ENCODE results near the gene NGEF.

NGEF gene

GRCh38 chr2:232884549-232885263, 128.3 kb downstream of the NGEF start:
- TF ChIP-seq YY1 (IDR thresholded peaks at IDR 0.05; ENCODE audit: insufficient read depth, insufficient read length) = no peak
- TF ChIP-seq ZNF274 (IDR thresholded peaks at IDR 0.05; ENCODE audit: low read depth, low read length) = no peak
- no peak for TF ChIP-seq SUZ12 (IDR thresholded peaks at IDR 0.05; ENCODE audit: extremely low read depth, insufficient read depth, insufficient read length)
- H3K9me3 ChIP-seq (ENCODE audit: insufficient read depth, low read length) = no peaks in the 10 kb centered on the region
- no peaks in the 10 kb centered on the region for H3K36me3 ChIP-seq (ENCODE audit: insufficient read depth, insufficient read length, low read length)
- DNase-seq (ENCODE audit: low read depth, low spot score) = no peak
- no peaks in the 10 kb centered on the region for H3K27me3 ChIP-seq (ENCODE audit: insufficient read depth, insufficient read length)
- H3K4me3 ChIP-seq (ENCODE audit: insufficient read length, low read depth) = no peak overlapping the region
- no peak overlapping the region for H3K9ac ChIP-seq (ENCODE audit: insufficient read length, low read depth)
- H3K4me1 ChIP-seq (ENCODE audit: insufficient read depth, insufficient read length) = peaks cover 9% of the 10 kb centered on the region

- Histone ChIP-seq H3K4me1 (ENCODE audit: insufficient read depth, insufficient read length) (peaks cover 9% of the 10 kb centered on the region), H3K36me3 (ENCODE audit: insufficient read depth, insufficient read length, low read length) (no peaks in the 10 kb centered on the region), H3K4me3 (ENCODE audit: insufficient read length, low read depth) (no peak overlapping the region), H3K9ac (ENCODE audit: insufficient read length, low read depth) (no peak overlapping the region), H3K27me3 (ENCODE audit: insufficient read depth, insufficient read length) (no peaks in the 10 kb centered on the region), H3K9me3 (ENCODE audit: insufficient read depth, low read length) (no peaks in the 10 kb centered on the region)
- TF ChIP-seq YY1 (IDR thresholded peaks at IDR 0.05; ENCODE audit: insufficient read depth, insufficient read length) = no peak
- no peak for TF ChIP-seq SUZ12 (IDR thresholded peaks at IDR 0.05; ENCODE audit: extremely low read depth, insufficient read depth, insufficient read length)
- no peak for TF ChIP-seq ZNF274 (IDR thresholded peaks at IDR 0.05; ENCODE audit: low read depth, low read length)
- DNase-seq (ENCODE audit: low read depth, low spot score) = no peak
Observed at GRCh38 chr2:232884001-232884421, 129.0 kb downstream of the NGEF start.

GRCh38 chr2:232883116-232883721, 129.8 kb downstream of the NGEF start:
- Histone ChIP-seq H3K27me3 (ENCODE audit: insufficient read depth, insufficient read length) (peaks cover 3% of the 10 kb centered on the region), H3K9me3 (ENCODE audit: insufficient read depth, low read length) (no peaks in the 10 kb centered on the region), H3K9ac (ENCODE audit: insufficient read length, low read depth) (no peak overlapping the region), H3K4me1 (ENCODE audit: insufficient read depth, insufficient read length) (peaks cover 9% of the 10 kb centered on the region), H3K36me3 (ENCODE audit: insufficient read depth, insufficient read length, low read length) (no peaks in the 10 kb centered on the region), H3K4me3 (ENCODE audit: insufficient read length, low read depth) (no peak overlapping the region)
- TF ChIP-seq SUZ12 (IDR thresholded peaks at IDR 0.05; ENCODE audit: extremely low read depth, insufficient read depth, insufficient read length) = no peak
- TF ChIP-seq YY1 (IDR thresholded peaks at IDR 0.05; ENCODE audit: insufficient read depth, insufficient read length) = no peak
- TF ChIP-seq ZNF274 (IDR thresholded peaks at IDR 0.05; ENCODE audit: low read depth, low read length) = no peak
- DNase-seq (ENCODE audit: low read depth, low spot score) = no peak

GRCh38 chr2:232882505-232883115, 130.4 kb downstream of the NGEF start:
- peaks cover 10% of the 10 kb centered on the region for H3K27me3 ChIP-seq (ENCODE audit: insufficient read depth, insufficient read length)
- TF ChIP-seq ZNF274 (IDR thresholded peaks at IDR 0.05; ENCODE audit: low read depth, low read length) (no peak), YY1 (IDR thresholded peaks at IDR 0.05; ENCODE audit: insufficient read depth, insufficient read length) (no peak), SUZ12 (IDR thresholded peaks at IDR 0.05; ENCODE audit: extremely low read depth, insufficient read depth, insufficient read length) (no peak)
- no peaks in the 10 kb centered on the region for H3K36me3 ChIP-seq (ENCODE audit: insufficient read depth, insufficient read length, low read length)
- no peak for DNase-seq (ENCODE audit: low read depth, low spot score)
- no peak overlapping the region for H3K4me3 ChIP-seq (ENCODE audit: insufficient read length, low read depth)
- no peaks in the 10 kb centered on the region for H3K9me3 ChIP-seq (ENCODE audit: insufficient read depth, low read length)
- H3K9ac ChIP-seq (ENCODE audit: insufficient read length, low read depth) = no peak overlapping the region
- peaks cover 9% of the 10 kb centered on the region for H3K4me1 ChIP-seq (ENCODE audit: insufficient read depth, insufficient read length)

GRCh38 chr2:232882085-232882484, 131.0 kb downstream of the NGEF start:
- H3K9ac ChIP-seq (ENCODE audit: insufficient read length, low read depth) = no peak overlapping the region
- H3K36me3 ChIP-seq (ENCODE audit: insufficient read depth, insufficient read length, low read length) = no peaks in the 10 kb centered on the region
- peaks cover 15% of the 10 kb centered on the region for H3K27me3 ChIP-seq (ENCODE audit: insufficient read depth, insufficient read length)
- peaks cover 12% of the 10 kb centered on the region for H3K4me1 ChIP-seq (ENCODE audit: insufficient read depth, insufficient read length)
- H3K9me3 ChIP-seq (ENCODE audit: insufficient read depth, low read length) = no peaks in the 10 kb centered on the region
- no peak for DNase-seq (ENCODE audit: low read depth, low spot score)
- TF ChIP-seq YY1 (IDR thresholded peaks at IDR 0.05; ENCODE audit: insufficient read depth, insufficient read length) = no peak
- TF ChIP-seq SUZ12 (IDR thresholded peaks at IDR 0.05; ENCODE audit: extremely low read depth, insufficient read depth, insufficient read length) = no peak
- TF ChIP-seq ZNF274 (IDR thresholded peaks at IDR 0.05; ENCODE audit: low read depth, low read length) = no peak
- no peak overlapping the region for H3K4me3 ChIP-seq (ENCODE audit: insufficient read length, low read depth)

- peaks cover 26% of the 10 kb centered on the region for H3K27me3 ChIP-seq (ENCODE audit: insufficient read depth, insufficient read length)
- H3K9ac ChIP-seq (ENCODE audit: insufficient read length, low read depth) = no peak overlapping the region
- peaks cover 14% of the 10 kb centered on the region for H3K4me1 ChIP-seq (ENCODE audit: insufficient read depth, insufficient read length)
- no peaks in the 10 kb centered on the region for H3K36me3 ChIP-seq (ENCODE audit: insufficient read depth, insufficient read length, low read length)
- no peak for DNase-seq (ENCODE audit: low read depth, low spot score)
- H3K9me3 ChIP-seq (ENCODE audit: insufficient read depth, low read length) = no peaks in the 10 kb centered on the region
- H3K4me3 ChIP-seq (ENCODE audit: insufficient read length, low read depth) = no peak overlapping the region
- no peak for TF ChIP-seq YY1 (IDR thresholded peaks at IDR 0.05; ENCODE audit: insufficient read depth, insufficient read length)
- no peak for TF ChIP-seq ZNF274 (IDR thresholded peaks at IDR 0.05; ENCODE audit: low read depth, low read length)
- TF ChIP-seq SUZ12 (IDR thresholded peaks at IDR 0.05; ENCODE audit: extremely low read depth, insufficient read depth, insufficient read length) = no peak
Observed at GRCh38 chr2:232880764-232881351, 132.2 kb downstream of the NGEF start.
